Superior temporal gyrus (tissue), 1 donor: Measurements from ENCODE around the gene LAX1.
"Not testable (repeated sequence)": the region's sequence is repeated elsewhere in the genome, so short reads cannot be mapped to it uniquely, and the experiment has no call there.

Experiments used
- DNase-seq: peaks from one replicate; pipeline ENCODE4 v3.0.0-alpha.2; 2016; ENCODE audit errors: extremely low spot score

LAX1 gene

DNA sequence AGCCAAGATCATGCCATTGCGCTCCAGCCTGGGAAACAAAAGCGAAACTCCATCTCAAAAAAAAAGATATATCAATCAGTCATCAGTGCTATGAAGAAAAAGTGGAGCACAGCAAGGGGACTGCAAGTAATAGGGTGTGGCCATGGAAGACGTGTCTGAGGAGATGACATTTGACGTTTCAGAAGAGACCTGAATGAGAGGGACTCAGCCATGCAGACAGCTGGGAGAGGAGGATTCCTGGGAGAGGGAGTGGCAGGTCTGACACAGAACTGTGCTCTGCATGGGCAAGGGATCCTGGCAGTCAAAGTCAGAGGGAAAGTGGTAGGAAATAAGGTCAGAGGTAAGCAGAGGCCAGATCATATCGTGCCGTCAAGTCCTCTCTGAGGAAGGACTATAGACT, 3.3 kb downstream of the LAX1 start:
- no peak for DNase-seq

DNA sequence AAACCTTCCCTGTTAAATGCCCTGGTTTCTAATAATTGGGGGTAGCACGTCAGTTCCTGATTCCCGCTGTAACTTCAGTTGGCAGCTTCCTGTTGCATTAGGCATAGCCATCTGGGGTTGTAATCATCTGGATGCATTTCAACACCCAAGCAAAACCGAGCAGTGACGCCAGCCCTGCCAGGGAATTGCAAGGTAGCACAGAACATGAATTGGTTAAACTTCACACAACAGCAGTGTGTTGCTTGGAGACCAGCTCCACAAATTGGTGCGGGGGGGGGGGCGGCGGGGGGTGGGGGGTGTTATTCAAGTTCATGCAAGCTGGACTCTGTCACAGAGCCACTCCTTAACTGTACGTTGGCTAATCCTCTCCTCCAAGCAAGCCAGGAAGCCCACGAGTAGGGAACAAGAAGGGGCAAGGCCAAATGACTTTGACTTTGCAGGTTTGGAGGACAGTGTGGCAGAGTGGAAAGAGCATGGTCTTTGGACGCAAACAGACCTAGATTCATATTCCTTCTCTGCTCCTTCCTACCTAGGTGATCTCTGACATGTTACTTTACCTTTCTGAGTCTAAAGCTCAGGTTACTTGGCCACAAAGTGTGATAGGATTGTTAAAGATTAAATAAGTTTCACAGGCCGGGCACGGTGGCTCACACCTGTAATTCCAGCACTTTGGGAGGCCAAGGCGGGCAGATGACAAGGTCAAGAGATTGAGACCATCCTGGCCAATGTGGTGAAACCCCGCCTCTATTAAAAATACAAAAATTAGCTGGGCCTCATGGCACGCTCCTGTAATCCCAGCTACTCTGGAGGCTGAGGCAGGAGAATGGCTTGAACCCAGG, 4.7 kb downstream of the LAX1 start:
- DNase-seq: peak; percentile 34

DNA sequence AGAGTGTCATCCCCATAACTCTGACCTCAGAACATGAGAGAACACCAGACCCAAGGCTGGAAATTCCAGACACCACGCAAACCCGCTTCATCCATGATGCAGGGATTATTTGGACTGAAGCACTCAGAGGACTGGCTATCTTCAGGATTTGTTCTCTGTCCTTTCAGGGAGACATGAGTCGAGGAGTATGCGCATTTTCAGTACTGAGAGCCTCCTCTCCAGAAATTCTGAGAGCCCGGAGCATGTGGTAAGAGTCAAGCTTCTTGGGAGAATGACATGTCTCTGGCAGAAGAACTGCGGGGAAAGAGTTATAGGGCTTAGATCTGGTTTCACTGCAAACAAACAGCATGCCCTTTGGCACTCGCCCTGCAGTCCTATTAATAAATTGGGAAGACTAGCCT, 6.9 kb downstream of the LAX1 start:
- no peak for DNase-seq

DNA sequence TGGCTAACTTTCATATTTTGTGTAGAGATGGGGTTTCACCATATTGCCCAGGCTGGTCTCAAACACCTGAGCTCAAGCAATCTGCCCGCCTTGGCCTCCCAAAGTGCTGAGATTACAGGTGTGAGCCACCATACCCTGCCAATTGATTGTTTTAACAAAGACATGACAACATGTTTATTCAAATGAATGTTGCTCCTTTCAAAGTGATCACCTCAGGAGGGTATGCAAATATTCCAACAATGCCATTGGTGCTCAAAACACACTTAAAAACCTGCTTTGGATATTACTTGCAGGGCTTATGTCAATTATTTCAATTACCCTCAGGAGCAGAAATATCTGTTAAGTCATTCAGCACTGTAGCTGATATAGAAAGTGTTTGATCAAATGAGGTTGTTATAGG, 7.9 kb downstream of the LAX1 start:
- DNase-seq: no peak

DNA sequence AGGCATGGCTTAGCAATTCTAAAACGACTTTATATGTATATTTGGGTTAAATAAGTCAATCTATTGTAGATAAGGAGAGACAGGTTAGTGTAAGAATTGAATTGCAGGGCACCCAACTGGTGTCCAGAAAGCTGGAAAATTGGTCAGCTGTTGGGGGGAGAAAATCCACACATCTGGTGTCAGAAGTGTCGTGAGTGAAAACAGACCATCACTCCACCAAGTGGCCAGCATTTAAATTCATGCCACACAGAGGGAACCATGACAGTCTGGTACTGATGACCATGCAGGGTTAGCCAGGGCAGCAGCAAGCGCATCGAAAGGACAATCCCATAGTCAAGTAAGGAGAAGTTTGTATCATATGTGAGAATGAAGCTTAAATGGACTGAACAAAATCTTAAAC, 11.7 kb downstream of the LAX1 start:
- peak; percentile 77 for DNase-seq

DNA sequence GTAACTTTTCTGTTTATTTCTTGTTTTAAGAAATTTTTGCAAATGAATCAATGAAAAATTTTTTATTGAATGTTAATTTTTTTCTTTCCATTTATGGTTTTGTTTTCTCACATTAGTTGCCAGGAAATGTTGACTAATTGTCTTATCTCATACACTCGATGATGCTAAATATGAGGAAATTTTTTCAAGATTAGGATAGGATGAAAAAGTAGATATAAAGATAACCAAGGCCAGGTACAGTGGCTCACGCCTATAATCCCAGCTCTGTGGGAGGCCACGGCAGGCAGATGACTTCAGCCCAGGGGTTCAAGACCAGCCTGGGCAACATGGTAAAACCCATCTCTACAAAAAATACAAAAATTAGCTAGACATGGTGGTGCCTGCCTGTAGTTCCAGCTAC, 12.6 kb downstream of the LAX1 start:
- no peak for DNase-seq

DNA sequence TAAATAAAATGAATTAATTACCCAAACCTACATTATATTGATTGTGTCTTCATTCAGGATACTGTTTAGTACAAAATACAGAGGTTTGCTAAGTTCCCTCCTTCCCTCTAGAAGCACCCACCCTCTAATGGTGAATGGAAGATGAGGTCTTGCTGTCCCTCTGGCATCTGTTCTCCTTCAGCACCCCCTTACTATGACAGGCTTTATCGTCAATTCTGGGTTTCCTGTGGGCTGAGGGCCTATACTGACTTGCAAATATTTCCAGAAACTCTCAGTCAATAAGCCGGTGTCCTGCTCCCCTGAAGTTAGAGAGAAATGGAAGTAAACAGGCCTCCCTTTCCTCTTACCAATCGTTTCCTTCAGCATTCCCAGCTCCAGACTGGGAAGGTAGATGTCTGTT, 13.2 kb downstream of the LAX1 start:
- DNase-seq: no peak

DNA sequence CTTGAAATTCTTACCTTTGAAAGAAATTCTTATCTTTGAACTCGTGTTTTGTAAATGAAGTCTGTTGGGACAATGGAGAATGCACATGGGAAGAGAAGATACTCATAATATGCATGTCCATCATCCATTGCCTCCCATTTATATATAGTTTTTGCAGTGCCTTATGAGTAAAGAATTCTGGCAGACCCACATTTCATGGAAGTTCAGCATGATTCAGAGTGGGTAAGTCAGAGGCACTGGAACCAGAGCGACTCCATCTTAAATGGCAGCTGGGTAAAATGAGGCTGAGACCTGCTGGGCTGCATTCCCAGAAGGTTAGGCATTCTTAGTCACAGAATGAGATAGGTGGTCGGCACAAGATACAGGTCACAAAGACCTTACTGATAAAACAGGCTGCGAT, 13.8 kb downstream of the LAX1 start:
- no peak for DNase-seq

DNA sequence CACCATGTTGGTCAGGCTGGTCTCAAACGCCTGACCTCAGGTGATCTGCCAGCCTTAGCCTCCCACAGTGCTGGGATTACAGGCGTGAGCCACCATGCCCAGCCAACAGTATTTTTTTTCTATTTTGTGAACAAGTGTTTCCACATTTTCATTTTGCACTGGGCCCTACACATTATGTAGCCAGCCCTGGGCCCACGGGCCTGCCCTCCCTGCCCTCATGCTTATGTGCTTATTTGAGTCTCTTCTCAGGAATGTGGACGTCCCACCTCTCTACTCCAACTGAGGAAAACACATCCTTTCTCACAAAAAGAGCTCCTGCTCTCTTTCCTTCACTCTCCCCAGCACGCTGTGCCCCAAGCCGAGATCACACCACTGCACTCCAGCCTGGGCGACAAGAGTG, 17.0 kb downstream of the LAX1 start:
- DNase-seq: no peak

DNA sequence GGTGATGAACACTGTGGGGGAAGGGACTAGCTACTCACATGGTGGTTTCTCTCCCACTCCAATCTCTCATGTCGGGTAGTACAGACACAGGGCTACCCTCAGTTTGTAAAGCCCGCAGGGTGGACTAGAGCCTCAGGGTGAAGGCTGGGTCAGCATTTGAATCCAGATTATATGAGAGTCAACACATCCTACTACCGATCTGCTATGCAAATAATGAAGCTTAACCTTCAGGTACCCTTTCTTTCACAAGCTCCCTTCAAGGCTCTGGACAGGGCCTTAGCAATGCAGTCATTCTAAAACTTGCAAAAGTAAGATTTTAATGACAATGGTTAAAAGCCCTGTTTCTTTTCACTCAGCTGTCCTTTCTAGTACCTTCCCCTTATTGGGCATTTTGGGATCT, 25.0 kb downstream of the LAX1 start:
- DNase-seq: no peak

DNA sequence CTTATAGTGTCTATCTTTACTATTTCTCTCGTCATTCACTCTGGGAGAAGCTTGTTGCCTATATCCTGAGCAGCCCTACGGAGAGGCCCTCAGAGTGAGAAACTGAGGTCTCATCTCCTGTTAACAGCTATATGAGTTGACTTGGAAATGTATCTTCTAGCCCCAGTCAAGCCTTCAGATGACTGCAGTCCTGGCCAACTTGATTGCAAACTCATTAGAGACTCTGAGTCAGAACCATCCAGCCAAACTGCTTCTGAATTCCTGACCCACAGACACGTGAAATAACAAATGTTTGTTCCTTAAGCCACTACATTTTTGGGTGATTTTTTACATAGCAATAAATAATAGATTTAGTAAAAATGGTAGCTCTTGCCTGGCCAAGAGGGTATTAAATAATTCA, 26.5 kb downstream of the LAX1 start:
- no peak for DNase-seq

DNA sequence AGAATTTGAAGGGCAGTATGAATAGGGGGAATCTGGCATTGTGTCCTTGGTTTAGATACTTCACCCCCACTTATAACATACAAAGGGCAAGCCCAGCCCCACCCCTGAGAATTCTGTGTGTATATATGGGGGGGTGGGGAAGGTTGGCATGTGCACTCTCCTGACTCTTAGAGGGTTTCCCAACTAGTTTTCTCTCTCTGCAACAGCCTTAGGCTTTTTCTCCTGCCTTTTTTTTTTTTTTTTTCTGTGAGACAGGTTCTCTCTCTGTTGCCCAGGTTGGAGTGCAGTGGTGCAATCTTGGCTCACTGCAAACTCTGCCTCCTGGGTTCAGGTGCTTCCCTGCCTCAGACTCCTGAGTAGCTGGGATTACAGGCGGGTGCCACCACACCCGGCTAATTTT, 27.5 kb downstream of the LAX1 start:
- DNase-seq: no peak

DNA sequence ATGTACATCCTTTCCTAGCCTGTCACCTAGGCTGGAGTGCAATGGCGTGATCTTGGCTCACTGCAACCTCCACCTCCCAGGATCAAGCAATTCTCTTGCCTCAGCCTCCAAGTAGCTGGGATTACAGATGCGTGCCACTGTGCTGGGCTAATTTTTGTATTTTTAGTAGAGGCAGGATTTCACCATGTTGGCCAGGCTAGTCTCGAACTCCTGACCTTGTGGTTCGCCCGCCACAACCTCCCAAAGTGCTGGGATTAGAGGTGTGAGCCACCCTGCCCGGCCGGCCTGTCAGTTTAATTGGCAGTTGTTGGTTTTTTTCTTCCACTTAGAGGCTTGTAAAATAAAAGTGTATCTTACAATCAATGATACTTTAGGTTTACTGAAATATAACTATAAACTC, 28.6 kb downstream of the LAX1 start:
- DNase-seq: not testable (repeated sequence)

DNA sequence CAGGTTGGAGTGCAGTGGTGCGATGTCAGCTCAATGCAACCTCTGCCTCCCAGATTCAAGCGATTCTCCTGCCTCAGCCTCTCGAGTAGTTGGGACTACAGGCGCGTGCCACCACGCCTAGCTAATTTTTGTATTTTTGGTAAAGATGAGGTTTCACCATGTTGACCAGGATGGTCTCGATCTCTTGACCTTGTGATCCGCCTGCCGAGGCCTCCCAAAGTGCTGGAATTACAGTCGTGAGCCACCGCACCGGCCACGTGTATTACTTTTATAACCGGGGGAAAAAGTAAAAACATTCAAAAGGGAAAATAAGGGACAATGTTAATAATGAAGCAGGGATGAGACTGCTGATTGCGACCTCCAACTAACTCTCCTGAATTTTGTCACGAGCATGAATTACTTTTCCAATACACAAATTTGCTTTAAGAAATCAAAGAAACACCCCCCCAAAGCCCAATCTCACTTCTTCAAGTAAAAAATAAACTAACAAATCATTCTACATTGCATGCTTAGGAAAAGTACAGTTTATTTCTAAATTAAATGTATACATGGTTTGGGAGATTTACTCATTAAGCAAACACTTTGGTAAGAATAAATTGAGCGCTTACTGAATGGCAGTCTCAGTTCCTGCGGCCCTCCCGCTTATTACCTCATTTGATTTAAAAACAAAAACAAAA, 29.9 kb downstream of the LAX1 start:
- DNase-seq: no peak

DNA sequence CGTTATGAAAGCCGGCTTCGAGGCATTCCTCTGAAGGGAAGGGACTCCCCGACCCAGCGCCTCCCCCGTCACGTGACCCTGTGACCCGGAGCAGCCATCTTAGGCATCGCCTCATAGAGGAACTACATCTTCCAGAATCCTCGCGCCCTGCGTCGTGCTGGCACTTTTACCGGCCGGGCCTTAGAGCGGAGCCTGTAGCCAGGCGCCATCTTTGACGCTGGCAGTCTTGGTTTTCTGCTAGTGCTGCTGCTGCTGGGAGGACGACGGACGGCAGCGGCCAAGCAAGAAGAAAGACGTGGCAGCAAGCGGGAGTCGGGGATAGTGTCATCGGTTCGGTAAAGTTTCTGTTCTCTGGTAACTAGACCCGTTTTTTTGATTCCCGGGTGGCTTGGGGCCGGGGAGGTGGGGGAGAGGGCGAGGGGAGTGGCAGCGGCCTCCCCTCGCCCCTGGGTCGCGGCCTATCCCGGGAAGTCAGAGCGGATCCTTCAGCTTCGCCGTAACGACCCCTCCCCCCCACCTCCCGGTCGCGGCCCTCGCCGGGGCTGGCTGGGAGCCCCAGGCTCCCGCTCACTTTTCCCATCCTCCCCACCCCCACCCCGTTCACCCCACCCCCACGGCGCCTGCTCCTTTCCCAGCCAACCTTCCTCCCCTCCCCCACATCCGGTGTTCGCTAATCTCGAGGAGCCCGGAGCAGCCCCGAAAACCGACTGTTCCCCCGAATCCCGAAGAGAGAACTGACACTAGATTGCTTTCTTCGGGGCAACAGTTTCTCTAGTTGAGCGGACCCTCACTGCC, 30.7 kb downstream of the LAX1 start, which contains the start of the genes ZBED6 and ZC3H11A:
ZBED6 (plus strand) TSS at position 183 of the 795 bp plus-strand sequence. CDS start 1,900 bp downstream, outside the sequence.
ZC3H11A (plus strand) TSS at position 183 of the 795 bp plus-strand sequence. CDS start 21,448 bp downstream, outside the sequence.
- DNase-seq: peak; percentile 100

DNA sequence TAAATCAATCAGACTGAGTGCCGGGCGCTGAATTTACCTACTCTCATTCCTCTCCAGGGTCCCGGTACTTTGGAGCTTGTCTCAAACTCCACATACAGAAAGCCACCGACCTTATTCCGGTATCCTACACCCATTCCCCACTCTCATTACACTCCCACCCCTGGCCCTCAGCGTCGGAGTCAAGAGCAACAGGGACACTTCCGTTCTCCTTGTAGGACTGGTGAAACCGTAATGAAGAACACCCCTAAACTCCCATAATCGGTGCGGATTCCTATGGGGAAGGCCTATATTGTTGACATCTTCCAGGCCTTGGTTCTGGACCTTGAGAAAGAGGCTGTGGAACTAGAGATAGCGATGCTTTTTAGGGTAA, 31.2 kb downstream of the LAX1 start:
- DNase-seq: peak; percentile 47

DNA sequence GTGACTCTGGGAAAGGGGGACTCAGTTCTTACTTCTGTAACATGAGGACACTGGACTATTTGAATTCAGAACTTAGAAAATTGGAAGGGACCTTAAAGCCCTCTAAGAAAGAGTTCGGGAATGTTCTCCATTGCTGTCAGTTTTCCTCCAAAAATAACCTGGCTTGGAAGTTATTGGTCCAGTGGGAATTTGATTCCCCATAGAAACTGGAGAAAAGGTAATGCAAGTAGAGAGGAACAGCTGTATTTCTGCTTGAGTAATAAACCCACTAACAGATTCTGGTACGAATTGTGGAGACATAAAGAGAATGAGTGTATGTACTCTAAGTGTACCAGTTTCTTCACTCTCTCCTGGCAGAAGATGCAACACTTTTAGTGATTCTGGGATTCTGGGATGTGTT, 32.2 kb downstream of the LAX1 start:
- DNase-seq: no peak

DNA sequence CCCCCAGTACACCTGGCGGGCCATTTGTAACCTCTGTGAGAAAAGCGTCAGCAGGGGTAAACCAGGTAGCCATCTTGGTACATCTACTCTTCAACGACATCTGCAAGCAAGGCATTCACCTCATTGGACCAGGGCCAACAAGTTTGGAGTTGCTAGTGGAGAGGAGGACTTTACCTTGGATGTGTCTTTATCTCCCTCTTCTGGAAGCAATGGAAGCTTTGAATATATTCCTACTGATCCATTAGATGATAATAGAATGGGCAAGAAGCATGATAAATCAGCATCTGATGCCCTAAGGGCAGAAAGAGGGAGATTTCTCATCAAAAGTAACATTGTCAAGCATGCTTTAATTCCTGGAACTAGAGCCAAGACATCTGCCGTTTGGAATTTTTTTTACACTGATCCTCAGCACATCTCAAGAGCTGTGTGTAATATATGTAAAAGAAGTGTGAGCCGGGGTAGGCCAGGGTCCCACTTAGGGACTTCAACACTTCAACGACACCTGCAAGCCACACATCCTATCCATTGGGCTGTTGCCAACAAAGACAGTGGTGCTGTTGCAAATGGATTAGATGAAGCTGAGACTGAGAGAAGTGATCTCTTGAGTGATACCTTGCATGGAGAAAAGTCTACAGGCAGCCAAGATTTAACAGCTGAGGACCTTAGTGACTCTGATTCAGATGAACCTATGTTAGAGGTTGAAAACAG, 33.1 kb downstream of the LAX1 start:
- no peak for DNase-seq

DNA sequence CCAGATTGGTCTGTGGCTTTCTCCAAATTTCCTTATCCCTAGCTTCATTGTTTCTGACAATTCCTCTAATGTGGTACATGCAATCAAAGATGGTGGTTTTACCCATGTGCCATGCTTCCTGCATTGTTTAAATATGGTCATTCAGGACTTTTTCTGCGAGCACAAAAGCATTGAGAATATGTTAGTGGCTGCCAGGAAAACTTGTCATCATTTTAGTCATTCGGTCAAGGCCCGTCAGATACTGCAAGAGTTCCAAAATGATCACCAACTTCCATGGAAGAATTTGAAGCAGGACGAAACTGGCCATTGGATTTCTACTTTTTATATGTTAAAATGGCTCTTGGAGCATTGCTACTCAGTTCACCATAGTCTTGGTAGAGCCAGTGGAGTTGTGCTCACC, 34.2 kb downstream of the LAX1 start:
- DNase-seq: no peak

DNA sequence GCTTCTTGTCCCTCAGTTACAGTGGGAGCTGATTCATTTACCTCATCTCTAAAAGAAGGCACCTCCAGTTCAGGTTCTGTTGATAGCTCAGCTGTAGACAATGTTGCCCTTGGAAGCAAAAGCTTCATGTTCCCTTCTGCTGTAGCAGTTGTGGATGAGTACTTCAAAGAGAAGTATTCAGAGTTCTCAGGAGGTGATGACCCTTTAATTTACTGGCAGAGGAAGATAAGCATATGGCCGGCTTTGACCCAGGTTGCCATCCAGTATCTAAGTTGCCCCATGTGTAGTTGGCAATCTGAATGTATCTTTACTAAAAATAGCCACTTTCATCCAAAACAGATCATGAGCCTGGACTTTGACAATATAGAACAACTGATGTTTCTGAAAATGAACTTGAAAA, 35.0 kb downstream of the LAX1 start:
- no peak for DNase-seq

DNA sequence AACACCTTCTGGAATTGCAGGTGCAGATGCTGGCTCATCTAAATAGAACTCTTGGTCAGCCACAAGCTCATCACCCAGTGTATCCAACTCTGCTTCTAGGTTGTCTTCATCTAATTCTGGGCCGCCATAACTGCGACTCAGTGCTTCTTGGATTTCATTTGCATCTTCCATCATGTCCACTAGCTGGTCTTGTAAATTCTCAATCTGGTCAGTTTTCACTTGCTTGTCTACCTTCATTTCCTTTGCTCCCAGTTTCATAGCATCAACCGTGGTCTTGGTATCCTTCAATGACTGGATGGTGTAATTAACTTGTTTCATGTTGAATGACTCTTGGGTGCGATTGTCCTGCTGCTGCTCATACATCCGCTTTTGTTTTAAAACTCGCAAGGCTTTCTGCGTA, 40.7 kb downstream of the LAX1 start:
- DNase-seq: no peak

DNA sequence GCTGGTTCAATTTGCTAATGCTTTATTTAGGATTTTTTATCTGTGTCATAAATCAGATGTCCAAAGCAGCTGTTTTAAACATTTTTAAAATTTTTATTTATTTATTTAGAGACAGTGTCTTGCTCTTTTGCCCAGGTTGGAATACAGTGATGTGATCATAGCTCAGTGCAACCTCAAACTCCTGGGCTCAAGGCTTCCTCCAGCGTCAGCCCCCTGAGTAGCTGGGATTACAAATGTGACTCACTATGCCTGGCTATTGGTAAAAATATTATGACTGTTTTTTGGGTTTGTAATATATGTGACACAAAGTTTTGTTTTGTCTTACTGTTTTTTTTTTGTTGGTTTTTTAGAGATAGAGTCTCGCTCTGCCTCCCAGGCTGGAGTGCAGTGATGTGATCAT, 42.2 kb downstream of the LAX1 start:
- no peak for DNase-seq
